KMS-11 (cell line): ENCODE results near the gene MAML3.
A peak's percentile ranks its signal among the peaks of the same experiment; 100 is the strongest.

ENCODE experiments used
- H2AFZ ChIP-seq: fragments of 200-600 bp; sonication (generic); 2 replicates; pipeline ENCODE4 v1.6.1; 2016; ENCODE audit warnings: antibody characterized with exemption, mixed run types, low read depth
- H3K27ac ChIP-seq: fragments of 200-600 bp; sonication (generic); 2 replicates; pipeline ENCODE4 v1.6.1; 2016; ENCODE audit warnings: mild to moderate bottlenecking, mixed run types
- H3K27me3 ChIP-seq: fragments of 200-600 bp; sonication (generic); 2 replicates; pipeline ENCODE4 v1.6.1; 2017; ENCODE audit warnings: mild to moderate bottlenecking, low read depth, mixed run types, moderate library complexity; ENCODE audit not compliant: insufficient read depth
- H3K36me3 ChIP-seq: fragments of 200-600 bp; sonication (generic); 2 replicates; pipeline ENCODE4 v1.6.1; 2017; ENCODE audit warnings: mild to moderate bottlenecking, mixed run types; ENCODE audit not compliant: insufficient read depth
- H3K4me1 ChIP-seq: fragments of 200-600 bp; sonication (generic); 2 replicates; pipeline ENCODE4 v1.6.1; 2016; ENCODE audit warnings: mild to moderate bottlenecking, low read depth, mixed run types; ENCODE audit not compliant: poor library complexity, severe bottlenecking
- H3K4me2 ChIP-seq: fragments of 200-600 bp; sonication (generic); 2 replicates; pipeline ENCODE4 v1.7.0; 2016; ENCODE audit warnings: mild to moderate bottlenecking, mixed run types
- H3K4me3 ChIP-seq: fragments of 200-600 bp; sonication (generic); IDR thresholded peaks from 2 replicates; pipeline ENCODE4 v1.6.1; 2017; ENCODE audit warnings: low read depth, low read length, mixed read lengths; ENCODE audit not compliant: insufficient read depth
- H3K79me2 ChIP-seq: fragments of 200-600 bp; sonication (generic); 2 replicates; pipeline ENCODE4 v1.6.1; 2016; ENCODE audit warnings: low read depth, mixed run types; ENCODE audit not compliant: insufficient read depth
- H3K9ac ChIP-seq: fragments of 200-600 bp; sonication (generic); 2 replicates; pipeline ENCODE4 v1.6.1; 2016; ENCODE audit warnings: mild to moderate bottlenecking, mixed run types
- H4K20me1 ChIP-seq: fragments of 200-600 bp; sonication (generic); 2 replicates; pipeline ENCODE4 v1.6.1; 2016; ENCODE audit warnings: mild to moderate bottlenecking, mixed run types; ENCODE audit not compliant: insufficient read depth
- CTCF ChIP-seq: fragments of 200-600 bp; sonication (generic); conservative IDR thresholded peaks from 2 replicates; pipeline ENCODE4 v1.6.1; 2017; ENCODE audit warnings: low read depth, mild to moderate bottlenecking, antibody characterized with exemption, low read length, moderate library complexity, mixed read lengths

MAML3 gene

GRCh38 chr4:139975830-139976272 is 178.1 kb downstream of the MAML3 start:
- Histone ChIP-seq H3K4me3 (no peak overlapping the region), H3K9ac (no peak overlapping the region), H2AFZ (no peak overlapping the region), H3K27ac (no peak overlapping the region; the same call in 1 of the 2 replicates), H3K79me2 (no peaks in the 10 kb centered on the region), H3K36me3 (no peaks in the 10 kb centered on the region), H3K4me2 (peak overlapping the region; percentile 30; the same call in 1 of the 2 replicates), H3K27me3 (no peaks in the 10 kb centered on the region), H3K4me1 (peaks cover 90% of the 10 kb centered on the region), H4K20me1 (no peaks in the 10 kb centered on the region)
- no peak for TF ChIP-seq CTCF

- Histone ChIP-seq H3K27me3 (no peaks in the 10 kb centered on the region), H3K36me3 (no peaks in the 10 kb centered on the region), H3K9ac (peak overlapping the region; percentile 41; the same call in 1 of the 2 replicates), H3K27ac (peak overlapping the region; percentile 81), H2AFZ (peak overlapping the region; percentile 5; the same call in 1 of the 2 replicates), H3K79me2 (no peaks in the 10 kb centered on the region), H3K4me1 (peaks cover 100% of the 10 kb centered on the region), H3K4me2 (peak overlapping the region; percentile 72), H3K4me3 (no peak overlapping the region), H4K20me1 (no peaks in the 10 kb centered on the region)
- TF ChIP-seq CTCF, result no peak
These were observed 180.4 kb downstream of the MAML3 start for GRCh38 chr4:139973616-139974015.

- no peak for TF ChIP-seq CTCF
- Histone ChIP-seq H3K4me2 (peak overlapping the region; percentile 72), H3K36me3 (no peaks in the 10 kb centered on the region), H3K27ac (peak overlapping the region; percentile 81), H4K20me1 (no peaks in the 10 kb centered on the region), H3K27me3 (no peaks in the 10 kb centered on the region), H2AFZ (peak overlapping the region; percentile 5; the same call in 1 of the 2 replicates), H3K4me1 (peaks cover 100% of the 10 kb centered on the region), H3K4me3 (no peak overlapping the region), H3K9ac (peak overlapping the region; percentile 41; the same call in 1 of the 2 replicates), H3K79me2 (no peaks in the 10 kb centered on the region)
These were observed 181.0 kb downstream of the MAML3 start for GRCh38 chr4:139973015-139973414.

GRCh38 chr4:139972305-139972704 is 181.7 kb downstream of the MAML3 start:
- H3K9ac ChIP-seq, result no peak overlapping the region
- no peak for TF ChIP-seq CTCF
- no peaks in the 10 kb centered on the region for H3K36me3 ChIP-seq
- H4K20me1 ChIP-seq, result no peaks in the 10 kb centered on the region
- H3K4me1 ChIP-seq, result peaks cover 100% of the 10 kb centered on the region
- no peaks in the 10 kb centered on the region for H3K27me3 ChIP-seq
- H3K4me2 ChIP-seq, result peak overlapping the region; percentile 72
- H3K27ac ChIP-seq, result peak overlapping the region; percentile 81
- H3K79me2 ChIP-seq, result no peaks in the 10 kb centered on the region
- H3K4me3 ChIP-seq, result no peak overlapping the region
- no peak overlapping the region for H2AFZ ChIP-seq
